NOMO-1 treated with DMSO at 0.1 percent for 48 hours (cell line): ENCODE results near the gene TNFRSF12A.
"Not testable (repeated sequence)": the region's sequence is repeated elsewhere in the genome, so short reads cannot be mapped to it uniquely, and the experiment has no call there.

Experiments
- DNase-seq: peaks from one replicate; lab custom pipeline; 2025; ENCODE audit not compliant: unreplicated experiment; lab: John Stamatoyannopoulos, UW

Gene TNFRSF12A

GRCh38 chr16:3060339-3061127, 40.4 kb downstream of the TNFRSF12A start:
- no peak for DNase-seq

GRCh38 chr16:3062553-3062952, 42.4 kb downstream of the TNFRSF12A start:
- DNase-seq = no peak

GRCh38 chr16:3063625-3064386, 43.6 kb downstream of the TNFRSF12A start:
- no peak for DNase-seq

- no peak for DNase-seq
Observed at GRCh38 chr16:3065069-3065741, 45.0 kb downstream of the TNFRSF12A start, which contains the start of gene IL32. TSS of gene IL32 (plus strand) at chr16:3065640. CDS start at chr16:3065812, 172 bp downstream.

GRCh38 chr16:3065742-3066439, 45.7 kb downstream of the TNFRSF12A start:
- no peak for DNase-seq

GRCh38 chr16:3066440-3066748, 46.2 kb downstream of the TNFRSF12A start:
- DNase-seq = no peak

- no peak for DNase-seq
Observed at GRCh38 chr16:3068487-3068886, 48.3 kb downstream of the TNFRSF12A start.

GRCh38 chr16:3069146-3069545, 49.0 kb downstream of the TNFRSF12A start:
- not testable (repeated sequence) for DNase-seq

DNA sequence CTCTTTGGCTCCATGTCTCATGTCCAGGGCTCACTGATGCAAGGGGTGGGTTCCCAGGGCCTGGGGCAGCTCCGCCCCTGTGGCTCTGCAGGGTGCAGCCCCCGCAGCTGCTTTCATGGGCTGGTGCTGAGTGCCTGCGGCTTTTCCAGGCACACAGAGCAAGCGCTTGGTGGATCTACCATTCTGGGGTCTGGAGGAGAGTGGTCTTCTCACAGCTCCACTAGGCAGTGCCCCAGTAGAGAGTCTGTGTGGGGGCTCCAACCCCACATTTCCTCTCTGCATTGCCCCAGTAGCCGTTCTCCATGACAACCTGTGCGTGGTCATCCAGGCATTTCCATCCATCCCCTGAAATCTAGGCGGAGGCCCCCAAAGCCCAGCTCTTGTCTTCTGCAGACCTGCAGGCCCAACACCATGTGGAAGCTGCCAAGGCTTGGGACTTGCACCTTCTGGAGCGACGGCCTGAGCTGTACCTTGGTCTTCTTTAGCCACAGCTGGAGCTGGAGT, 50.5 kb downstream of the TNFRSF12A start:
- DNase-seq = no peak

- no peak for DNase-seq
Observed at GRCh38 chr16:3071655-3072054, 51.5 kb downstream of the TNFRSF12A start.
